RCC 7860 (cell line): ENCODE data around the gene SBNO1.
"Not testable (repeated sequence)": the region's sequence is repeated elsewhere in the genome, so short reads cannot be mapped to it uniquely, and the experiment has no call there.

ENCODE experiments used
- DNase-seq: peaks from one replicate; pipeline ENCODE4 v3.0.0-alpha.2; 2015; ENCODE audit warnings: low spot score
- FAIRE-seq: peaks from 2 replicates; lab custom pipeline; 2012; peaks lifted over from hg19 to GRCh38; lab: Jason Lieb, UNC

SBNO1 gene

DNA sequence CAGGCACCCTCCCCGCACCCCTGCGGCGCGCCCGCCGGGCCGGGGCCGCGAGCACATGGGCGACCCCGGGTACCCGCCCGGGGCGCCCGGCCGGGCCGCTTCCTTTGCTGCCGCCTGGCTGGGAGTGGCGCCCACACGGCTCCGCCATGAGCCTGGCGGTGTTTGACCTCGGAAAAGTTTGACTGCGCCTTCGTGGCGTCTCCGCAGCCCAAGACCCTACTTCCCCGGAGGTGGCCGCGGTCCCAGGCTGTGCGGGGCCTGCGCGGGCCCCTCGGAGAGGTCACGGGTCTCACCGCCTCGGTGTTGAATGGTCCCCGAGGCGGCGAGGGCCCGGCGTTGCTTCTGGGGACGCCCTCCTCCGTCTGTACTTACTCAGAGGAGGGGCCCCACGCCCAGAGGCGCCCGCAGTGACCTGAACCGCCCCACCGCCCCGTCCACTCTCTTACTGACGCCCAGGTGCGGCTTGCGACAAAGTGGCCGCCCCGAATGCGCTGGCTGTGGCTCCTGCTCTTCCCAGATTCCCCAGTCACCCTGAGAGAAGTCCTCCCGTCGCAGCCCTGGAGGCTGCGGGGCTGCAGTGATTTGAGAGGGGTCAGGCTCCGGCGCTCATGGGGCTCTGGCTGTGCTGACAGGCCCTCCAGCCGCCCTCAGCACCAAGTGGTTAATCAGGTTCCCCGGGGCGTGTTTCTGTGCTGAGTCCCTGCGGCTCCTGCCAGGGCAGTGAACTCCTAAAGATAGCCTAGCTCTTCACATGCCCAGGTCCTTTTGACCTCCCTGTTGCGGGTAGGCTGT is 25.1 kb upstream of the SBNO1 start:
- no peak for FAIRE-seq
- no peak for DNase-seq

DNA sequence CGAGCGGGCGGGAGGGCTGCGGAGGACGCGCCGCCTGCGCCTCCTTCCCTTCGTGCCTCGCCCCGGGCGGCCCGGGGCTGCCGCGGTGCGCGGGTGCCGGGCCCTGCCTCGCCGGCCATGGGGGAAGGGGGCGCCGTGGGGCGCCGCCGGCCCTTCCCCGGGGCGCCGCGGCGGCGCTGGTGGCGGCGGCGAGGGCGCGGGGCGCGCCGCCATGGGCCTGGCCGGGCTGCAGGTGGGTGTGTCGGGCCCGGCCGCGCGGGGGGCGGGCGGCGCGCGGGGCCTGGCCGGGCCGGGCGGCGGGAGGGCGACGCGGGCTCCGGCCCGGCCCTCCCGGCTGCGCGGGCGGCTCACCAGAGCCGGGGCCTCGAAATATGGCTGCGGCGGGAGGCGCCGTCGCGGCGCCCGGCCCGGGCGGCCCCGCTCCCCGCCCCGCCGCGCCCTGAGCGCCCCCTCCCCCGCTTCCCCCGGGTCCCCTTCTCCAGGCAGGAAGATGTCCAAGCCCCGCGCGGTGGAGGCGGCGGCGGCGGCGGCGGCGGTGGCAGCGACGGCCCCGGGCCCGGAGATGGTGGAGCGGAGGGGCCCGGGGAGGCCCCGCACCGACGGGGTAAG is 24.4 kb upstream of the SBNO1 start:
- FAIRE-seq, result no peak
- no peak for DNase-seq

GRCh38 chr12:123388177-123388950 is 23.7 kb upstream of the SBNO1 start:
- peak; percentile 32 for DNase-seq
- FAIRE-seq, result no peak

GRCh38 chr12:123387508-123388176 is 23.0 kb upstream of the SBNO1 start:
- no peak for FAIRE-seq
- DNase-seq, result no peak

DNA sequence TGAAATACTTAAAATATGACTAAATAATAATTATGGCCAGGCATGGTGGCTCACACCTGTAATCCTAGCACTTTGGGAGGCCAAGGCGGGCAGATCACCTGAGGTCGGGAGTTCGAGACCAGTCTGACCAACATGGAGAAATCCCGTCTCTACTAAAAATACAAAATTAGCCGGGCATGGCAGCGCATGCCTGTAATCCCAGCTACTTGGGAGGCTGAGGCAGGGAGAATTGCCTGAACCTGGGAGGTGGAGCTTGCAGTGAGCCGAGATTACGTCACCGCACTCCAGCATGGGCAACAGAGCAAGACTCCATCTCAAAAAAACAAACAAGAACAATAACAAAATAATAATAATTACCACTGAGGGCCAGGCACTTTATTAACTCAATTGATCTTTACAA is 20.9 kb upstream of the SBNO1 start:
- FAIRE-seq, DNase-seq: not testable (repeated sequence)

GRCh38 chr12:123384994-123385376 is 20.3 kb upstream of the SBNO1 start:
- FAIRE-seq (no peak), DNase-seq (peak; percentile 13)

- no peak for DNase-seq
- FAIRE-seq, result no peak
Measured at GRCh38 chr12:123384318-123384993, 19.8 kb upstream of the SBNO1 start.

GRCh38 chr12:123382684-123383083 is 18.0 kb upstream of the SBNO1 start:
- no peak for DNase-seq
- no peak for FAIRE-seq

DNA sequence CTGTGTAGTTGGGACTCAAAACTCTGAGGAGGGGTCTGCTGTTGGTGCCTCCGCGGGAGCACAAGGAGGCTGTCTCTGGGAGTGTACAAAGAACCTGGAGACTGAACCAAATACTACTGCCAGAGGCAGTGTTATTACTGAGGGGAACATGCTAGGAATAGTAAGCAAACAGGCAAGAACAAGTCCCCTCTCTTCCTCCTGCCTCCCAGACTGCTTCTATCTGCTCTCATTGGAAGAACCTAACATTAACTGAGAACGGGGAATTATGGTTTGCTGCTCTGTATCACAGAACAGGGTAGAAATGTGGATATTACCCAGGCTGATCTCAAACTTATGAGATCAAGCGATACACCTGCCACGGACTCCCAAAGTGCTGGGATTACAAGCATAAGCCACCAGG is 14.7 kb upstream of the SBNO1 start:
- FAIRE-seq (no peak), DNase-seq (no peak)

GRCh38 chr12:123372415-123372814 is 7.8 kb upstream of the SBNO1 start:
- not testable (repeated sequence) for DNase-seq, FAIRE-seq

- FAIRE-seq, DNase-seq: not testable (repeated sequence)
Measured at GRCh38 chr12:123371667-123372368, 7.2 kb upstream of the SBNO1 start.

DNA sequence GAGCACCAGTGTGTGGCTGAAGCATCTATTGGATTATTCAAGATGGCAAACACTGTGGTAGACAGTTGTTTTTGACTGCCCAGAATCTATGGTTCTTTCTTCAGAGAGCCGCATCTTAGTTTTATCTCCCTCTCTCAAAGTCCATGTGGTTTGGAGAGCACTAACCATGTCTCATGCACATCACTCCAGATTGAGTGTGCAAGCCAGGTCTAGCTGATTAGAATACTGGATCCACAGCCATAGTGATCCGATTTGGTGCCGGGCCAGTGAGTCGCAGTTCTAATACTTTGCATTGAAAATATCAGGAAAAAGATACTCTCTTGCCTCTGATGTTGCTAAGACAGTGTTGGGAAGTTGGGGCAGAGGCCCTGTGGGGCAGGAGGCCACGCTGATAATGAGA is 4.6 kb upstream of the SBNO1 start:
- DNase-seq (no peak), FAIRE-seq (no peak)

- not testable (repeated sequence) for DNase-seq, FAIRE-seq
Measured at GRCh38 chr12:123368431-123368830, 3.8 kb upstream of the SBNO1 start.

GRCh38 chr12:123367511-123367910 is 2.9 kb upstream of the SBNO1 start:
- FAIRE-seq (no peak), DNase-seq (no peak)

DNA sequence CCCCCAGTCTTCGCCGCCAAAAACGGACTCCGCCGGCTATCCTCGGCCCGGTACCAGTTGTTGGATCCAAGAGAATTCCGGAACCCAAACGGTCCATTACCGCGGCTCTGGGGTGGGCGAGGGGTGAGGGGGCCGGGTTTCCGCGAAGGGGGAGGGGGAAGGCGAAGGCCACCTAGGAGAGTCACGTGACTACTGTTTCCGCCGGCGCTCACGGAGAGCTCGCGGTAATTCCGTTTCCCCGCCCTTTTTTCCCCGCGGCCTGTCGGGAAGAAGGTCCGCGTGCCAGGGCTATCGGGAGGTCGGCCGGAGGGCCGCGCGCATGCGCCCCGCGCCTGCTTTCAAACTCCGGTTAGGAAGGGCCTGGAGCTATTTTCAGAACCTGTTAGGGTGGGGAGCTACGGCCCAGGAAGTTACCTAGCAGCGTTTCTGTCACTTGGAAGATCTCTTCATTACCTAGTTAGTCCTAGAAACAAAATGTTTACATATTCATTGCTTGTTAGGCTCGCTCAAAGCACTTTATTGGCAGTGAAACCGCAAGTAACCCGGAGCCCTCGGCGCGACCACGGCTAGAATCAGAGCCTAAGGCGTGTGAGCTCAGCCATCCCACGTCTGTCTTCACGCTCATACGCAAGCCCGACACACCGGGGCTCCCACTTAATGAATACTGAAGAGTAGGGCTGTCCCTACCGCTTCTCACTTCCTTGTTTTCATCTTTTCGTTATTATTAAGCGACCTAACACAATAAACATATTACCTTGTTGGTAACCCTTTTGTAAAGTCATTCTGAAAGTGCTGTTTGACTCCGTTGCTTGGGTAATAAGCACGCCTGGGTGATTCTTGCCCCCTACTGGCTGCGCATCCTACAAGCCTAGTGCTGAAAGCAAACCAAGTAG is 624 bp upstream of the SBNO1 start:
- peak; percentile 73 for FAIRE-seq

DNA sequence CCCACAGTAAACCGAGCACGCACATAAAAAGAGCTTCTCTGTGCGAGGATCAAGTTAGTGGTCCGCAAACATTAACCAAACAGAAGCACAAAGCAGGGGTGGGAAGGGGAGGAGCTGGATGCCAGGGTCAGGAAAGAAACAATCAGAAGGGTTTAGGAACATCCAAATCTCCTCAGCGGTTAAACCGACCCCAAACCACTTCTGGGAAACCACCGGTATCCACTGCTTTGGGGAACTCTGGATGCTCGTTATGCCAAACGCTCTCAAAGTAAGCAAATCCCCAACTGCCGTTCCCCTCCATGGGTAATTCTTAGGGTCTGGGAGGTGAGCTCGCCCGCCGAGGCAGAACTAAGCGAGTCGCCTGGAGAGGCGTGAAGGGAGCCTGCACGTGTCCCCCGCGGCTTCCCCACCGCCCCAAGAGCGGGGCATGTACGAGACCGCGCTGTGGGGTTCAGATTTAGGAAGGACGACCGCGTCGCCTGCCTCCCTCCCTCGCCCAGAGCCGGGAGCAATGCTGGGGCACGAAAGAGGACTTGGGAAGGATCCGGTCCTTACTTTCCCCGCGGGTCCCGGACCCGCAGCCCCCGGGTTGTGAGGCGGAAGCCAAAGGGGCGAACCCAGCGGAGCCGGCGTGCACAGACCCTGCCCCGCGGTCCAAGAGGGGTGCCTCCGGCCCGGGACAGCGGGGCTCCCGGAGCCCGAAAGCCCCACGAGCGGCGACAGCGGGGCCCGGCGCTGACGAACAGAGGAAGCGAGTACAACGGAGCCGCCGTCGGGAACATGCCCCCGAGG is 711 bp downstream of the SBNO1 start:
- DNase-seq, result no peak
- FAIRE-seq, result no peak

More for the DNA sequence above, 624 bp upstream of the SBNO1 start:
- peak; percentile 96 for DNase-seq

DNA sequence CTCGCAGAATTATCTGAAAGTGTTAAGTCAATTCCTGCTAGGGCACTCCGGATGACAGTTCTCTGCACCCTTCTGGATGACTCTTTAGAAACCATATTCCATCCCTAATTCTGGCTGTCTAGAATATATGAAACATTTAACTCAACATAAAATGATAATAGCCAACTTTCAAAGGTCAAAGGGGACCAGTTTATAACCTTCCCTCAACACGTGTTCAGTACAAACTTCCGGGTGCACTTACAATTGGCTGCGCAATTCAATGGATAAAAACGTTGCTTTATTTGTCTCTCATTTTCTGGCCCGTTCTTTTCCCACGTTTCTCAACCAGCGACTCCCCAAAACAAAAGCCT is 1.3 kb downstream of the SBNO1 start:
- DNase-seq (no peak), FAIRE-seq (no peak)

GRCh38 chr12:123358035-123358434 is 6.6 kb downstream of the SBNO1 start:
- no peak for FAIRE-seq

More at GRCh38 chr12:123358035-123358434, 6.6 kb downstream of the SBNO1 start:
- no peak for DNase-seq
